Measurements from ENCODE around the gene FAM200C.

The FAM200C gene

GRCh38 chr5:160369990-160370712 lies 29.7 kb downstream of the FAM200C start, which contains the start of gene C1QTNF2:
Gene C1QTNF2, minus strand, starts transcription at chr5:160370626. Its CDS starts 15,615 bp downstream, at chr5:160355011.
- in situ Hi-C loops (cut with MboI; ENCODE audit: low sequenced_read_pairs) = no loop called here

- in situ Hi-C loops (cut with MboI; ENCODE audit: low sequenced_read_pairs) = no loop called here
These were observed 32.0 kb downstream of the FAM200C start for GRCh38 chr5:160367885-160368284.

GRCh38 chr5:160367261-160367660 lies 32.6 kb downstream of the FAM200C start:
- in situ Hi-C loops (cut with MboI; ENCODE audit: low sequenced_read_pairs) = no loop called here

GRCh38 chr5:160366230-160366629 lies 33.6 kb downstream of the FAM200C start:
- in situ Hi-C loops (cut with MboI; ENCODE audit: low sequenced_read_pairs) = no loop called here

- in situ Hi-C loops (cut with MboI; ENCODE audit: low sequenced_read_pairs) = no loop called here
These were observed 36.0 kb downstream of the FAM200C start for GRCh38 chr5:160363660-160364395.

- in situ Hi-C loops (cut with MboI; ENCODE audit: low sequenced_read_pairs) = no loop called here
These were observed 36.6 kb downstream of the FAM200C start for GRCh38 chr5:160363211-160363610.

GRCh38 chr5:160361624-160362228 lies 38.1 kb downstream of the FAM200C start:
- in situ Hi-C loops (cut with MboI; ENCODE audit: low sequenced_read_pairs) = no loop called here

- in situ Hi-C loops (cut with MboI; ENCODE audit: low sequenced_read_pairs) = no loop called here
These were observed 39.5 kb downstream of the FAM200C start for GRCh38 chr5:160360310-160360709.

GRCh38 chr5:160359816-160360215 lies 40.0 kb downstream of the FAM200C start:
- in situ Hi-C loops (cut with MboI; ENCODE audit: low sequenced_read_pairs) = no loop called here

GRCh38 chr5:160359242-160359641 lies 40.6 kb downstream of the FAM200C start:
- in situ Hi-C loops (cut with MboI; ENCODE audit: low sequenced_read_pairs) = no loop called here

GRCh38 chr5:160357861-160358411 lies 41.9 kb downstream of the FAM200C start:
- in situ Hi-C loops (cut with MboI; ENCODE audit: low sequenced_read_pairs) = no loop called here

- in situ Hi-C loops (cut with MboI; ENCODE audit: low sequenced_read_pairs) = no loop called here
These were observed 42.5 kb downstream of the FAM200C start for GRCh38 chr5:160357394-160357793.

- in situ Hi-C loops (cut with MboI; ENCODE audit: low sequenced_read_pairs) = no loop called here
These were observed 43.1 kb downstream of the FAM200C start for GRCh38 chr5:160356550-160357347.

- in situ Hi-C loops (cut with MboI; ENCODE audit: low sequenced_read_pairs) = no loop called here
These were observed 45.2 kb downstream of the FAM200C start for GRCh38 chr5:160354666-160355065.

GRCh38 chr5:160353379-160353778 lies 46.5 kb downstream of the FAM200C start:
- in situ Hi-C loops (cut with MboI; ENCODE audit: low sequenced_read_pairs) = no loop called here

- in situ Hi-C loops (cut with MboI; ENCODE audit: low sequenced_read_pairs) = no loop called here
These were observed 47.5 kb downstream of the FAM200C start for GRCh38 chr5:160352308-160352707.

GRCh38 chr5:160349935-160350303 lies 49.9 kb downstream of the FAM200C start:
- in situ Hi-C loops (cut with MboI; ENCODE audit: low sequenced_read_pairs) = loop anchor here (25.0 kb wide), 1 partner anchor 288 kb away; no protein-coding TSS in a partner anchor

- in situ Hi-C loops (cut with MboI; ENCODE audit: low sequenced_read_pairs) = loop anchor here (25.0 kb wide), 1 partner anchor 287 kb away; no protein-coding TSS in a partner anchor
These were observed 50.5 kb downstream of the FAM200C start for GRCh38 chr5:160349249-160349934.

- in situ Hi-C loops (cut with MboI; ENCODE audit: low sequenced_read_pairs) = loop anchor here (25.0 kb wide), 1 partner anchor 286 kb away; no protein-coding TSS in a partner anchor
These were observed 51.8 kb downstream of the FAM200C start for GRCh38 chr5:160348080-160348479.

- in situ Hi-C loops (cut with MboI; ENCODE audit: low sequenced_read_pairs) = loop anchor here (25.0 kb wide), 1 partner anchor 285 kb away; no protein-coding TSS in a partner anchor
These were observed 52.4 kb downstream of the FAM200C start for GRCh38 chr5:160347448-160347847.

Data from HL-60/S4 treated with phorbol 12-myristate 13-acetate at 8.2 ng/mL for 4 days and 3 days (cell line).